Mesothelial cell of epicardium (in vitro differentiated cells): ENCODE data around the gene SYT9. TPM values are rescaled to one million over a fixed set of nuclear protein-coding genes. Genes with fewer than 3 reads are reported as not detected.

Experiments used
- DNase-seq, 2 experiments: peaks; one replicate each; pipeline ENCODE4 v3.0.0; 2021; ENCODE audit warnings: low spot score in 2 of 2; ENCODE audit not compliant: unreplicated experiment in 2 of 2
- H3K27ac Mint-ChIP-seq: 2 replicates; pipeline ENCODE4 v1.8.0; 2021; ENCODE audit warnings: mixed read lengths
- H3K27me3 Mint-ChIP-seq: 2 replicates; pipeline ENCODE4 v1.8.0; 2021; ENCODE audit warnings: low read depth, mixed read lengths
- H3K36me3 Mint-ChIP-seq: 2 replicates; pipeline ENCODE4 v1.8.0; 2021; ENCODE audit warnings: mixed read lengths
- H3K4me1 Mint-ChIP-seq: 2 replicates; pipeline ENCODE4 v1.8.0; 2021; ENCODE audit warnings: mixed read lengths
- H3K4me3 Mint-ChIP-seq: 2 replicates; pipeline ENCODE4 v1.8.0; 2021; ENCODE audit warnings: mild to moderate bottlenecking, moderate library complexity, mixed read lengths
- H3K9me3 Mint-ChIP-seq: 2 replicates; pipeline ENCODE4 v1.8.0; 2021; ENCODE audit warnings: mixed read lengths
- total RNA-seq: library from RNA; stranded (reverse); gene quantifications from 3 replicates; pipeline ENCODE4 v1.2.1, GENCODE V29; 2021
- TF ChIP-seq, protein P1 (sequence below): fragments of 200-600 bp; sonication (generic); IDR thresholded peaks from one replicate; pipeline ENCODE4 v1.5.0; 2021; ENCODE audit warnings: antibody characterized with exemption; ENCODE audit not compliant: unreplicated experiment

SYT9 gene
- total RNA-seq, 1 donor from 2014 or later: 3.7 TPM

DNA sequence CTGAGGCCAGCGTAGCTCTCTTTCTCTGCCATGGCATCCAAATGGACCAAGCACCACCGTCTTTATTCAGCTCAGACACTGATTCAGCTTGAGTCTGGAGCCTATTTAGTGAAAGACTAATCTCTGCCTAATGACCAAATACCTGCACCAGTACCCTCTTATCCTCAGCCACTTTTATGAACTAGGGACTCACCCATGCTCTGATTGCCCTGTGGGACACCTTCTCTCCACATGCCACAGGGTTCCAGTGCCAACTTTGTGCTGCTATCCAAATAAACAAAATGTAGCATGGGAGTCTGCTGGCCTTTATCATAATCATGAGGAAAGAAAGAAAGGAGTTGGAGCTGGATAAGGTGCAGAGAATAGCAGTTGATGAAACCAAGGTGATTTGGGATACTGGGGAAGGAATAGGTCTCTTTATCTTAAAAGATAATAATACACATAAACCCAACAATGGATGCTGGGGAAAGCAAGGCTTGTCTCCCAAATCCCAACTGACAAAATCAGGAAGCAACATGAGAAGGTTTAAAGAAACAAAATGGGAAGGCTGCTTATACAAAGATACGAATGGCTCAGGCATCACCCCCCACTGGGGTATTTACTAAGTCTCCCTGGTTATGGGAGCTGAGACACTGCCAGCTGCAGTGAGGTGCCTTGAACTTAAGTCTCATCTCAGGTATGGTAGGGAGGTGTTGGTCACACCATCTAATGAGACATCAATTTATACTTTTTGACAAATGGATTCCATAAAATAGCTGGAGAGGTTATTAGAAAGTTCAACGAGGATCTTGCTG, 63.3 kb downstream of the SYT9 start:
- no peak overlapping the region for H3K27ac Mint-ChIP-seq
- no peak overlapping the region for H3K4me3 Mint-ChIP-seq
- H3K27me3 Mint-ChIP-seq: no peaks in the 10 kb centered on the region
- TF ChIP-seq, protein P1, sequence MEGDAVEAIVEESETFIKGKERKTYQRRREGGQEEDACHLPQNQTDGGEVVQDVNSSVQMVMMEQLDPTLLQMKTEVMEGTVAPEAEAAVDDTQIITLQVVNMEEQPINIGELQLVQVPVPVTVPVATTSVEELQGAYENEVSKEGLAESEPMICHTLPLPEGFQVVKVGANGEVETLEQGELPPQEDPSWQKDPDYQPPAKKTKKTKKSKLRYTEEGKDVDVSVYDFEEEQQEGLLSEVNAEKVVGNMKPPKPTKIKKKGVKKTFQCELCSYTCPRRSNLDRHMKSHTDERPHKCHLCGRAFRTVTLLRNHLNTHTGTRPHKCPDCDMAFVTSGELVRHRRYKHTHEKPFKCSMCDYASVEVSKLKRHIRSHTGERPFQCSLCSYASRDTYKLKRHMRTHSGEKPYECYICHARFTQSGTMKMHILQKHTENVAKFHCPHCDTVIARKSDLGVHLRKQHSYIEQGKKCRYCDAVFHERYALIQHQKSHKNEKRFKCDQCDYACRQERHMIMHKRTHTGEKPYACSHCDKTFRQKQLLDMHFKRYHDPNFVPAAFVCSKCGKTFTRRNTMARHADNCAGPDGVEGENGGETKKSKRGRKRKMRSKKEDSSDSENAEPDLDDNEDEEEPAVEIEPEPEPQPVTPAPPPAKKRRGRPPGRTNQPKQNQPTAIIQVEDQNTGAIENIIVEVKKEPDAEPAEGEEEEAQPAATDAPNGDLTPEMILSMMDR: no peak
- H3K9me3 Mint-ChIP-seq: peaks cover 4% of the 10 kb centered on the region
- no peaks in the 10 kb centered on the region for H3K36me3 Mint-ChIP-seq
- H3K4me1 Mint-ChIP-seq: peaks cover 5% of the 10 kb centered on the region
- no peak for DNase-seq

DNA sequence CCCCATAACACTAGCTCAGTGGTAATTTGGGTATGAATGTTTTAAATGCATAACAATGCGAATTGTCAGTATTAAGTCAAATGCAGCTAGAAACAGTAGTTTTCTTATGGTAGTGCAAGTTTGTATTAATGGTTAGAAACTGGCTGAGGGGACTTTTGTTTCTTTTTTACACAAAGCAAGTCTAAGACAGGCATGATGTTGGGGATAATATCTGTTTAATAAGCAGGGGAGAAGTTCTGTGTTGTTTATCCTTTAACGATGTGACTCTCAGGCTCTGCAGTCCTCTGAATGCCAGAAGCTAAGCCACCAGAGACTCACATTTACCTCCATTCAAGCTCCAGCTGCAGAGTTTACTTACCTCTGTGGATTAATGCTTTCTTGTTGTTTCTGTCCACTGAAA, 67.8 kb downstream of the SYT9 start:
- Mint-ChIP-seq H3K9me3 (peaks cover 4% of the 10 kb centered on the region), H3K27ac (no peak overlapping the region), H3K4me1 (peaks cover 8% of the 10 kb centered on the region), H3K36me3 (no peaks in the 10 kb centered on the region), H3K4me3 (no peak overlapping the region), H3K27me3 (no peaks in the 10 kb centered on the region)
- no peak for DNase-seq
- TF ChIP-seq, protein P1: no peak

DNA sequence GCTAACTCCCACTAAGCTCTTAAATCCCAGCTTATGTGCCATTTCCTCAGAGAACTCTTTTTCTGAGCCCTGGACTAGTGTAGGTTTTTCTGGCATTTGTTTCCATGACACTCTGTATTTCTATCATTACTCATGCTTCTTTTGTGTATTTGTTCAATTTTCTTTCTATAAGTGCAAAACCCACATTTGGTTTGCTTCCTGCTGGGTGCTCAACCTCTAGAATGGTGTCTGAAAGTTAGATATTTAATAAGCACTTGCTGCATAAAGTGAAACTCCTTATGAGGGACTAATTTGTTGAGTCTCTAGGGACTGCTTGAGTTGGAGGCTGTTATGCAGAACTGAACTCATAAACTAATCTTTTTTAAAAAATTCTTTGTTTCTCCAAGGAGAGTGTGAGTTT, 68.6 kb downstream of the SYT9 start:
- no peak for DNase-seq

DNA sequence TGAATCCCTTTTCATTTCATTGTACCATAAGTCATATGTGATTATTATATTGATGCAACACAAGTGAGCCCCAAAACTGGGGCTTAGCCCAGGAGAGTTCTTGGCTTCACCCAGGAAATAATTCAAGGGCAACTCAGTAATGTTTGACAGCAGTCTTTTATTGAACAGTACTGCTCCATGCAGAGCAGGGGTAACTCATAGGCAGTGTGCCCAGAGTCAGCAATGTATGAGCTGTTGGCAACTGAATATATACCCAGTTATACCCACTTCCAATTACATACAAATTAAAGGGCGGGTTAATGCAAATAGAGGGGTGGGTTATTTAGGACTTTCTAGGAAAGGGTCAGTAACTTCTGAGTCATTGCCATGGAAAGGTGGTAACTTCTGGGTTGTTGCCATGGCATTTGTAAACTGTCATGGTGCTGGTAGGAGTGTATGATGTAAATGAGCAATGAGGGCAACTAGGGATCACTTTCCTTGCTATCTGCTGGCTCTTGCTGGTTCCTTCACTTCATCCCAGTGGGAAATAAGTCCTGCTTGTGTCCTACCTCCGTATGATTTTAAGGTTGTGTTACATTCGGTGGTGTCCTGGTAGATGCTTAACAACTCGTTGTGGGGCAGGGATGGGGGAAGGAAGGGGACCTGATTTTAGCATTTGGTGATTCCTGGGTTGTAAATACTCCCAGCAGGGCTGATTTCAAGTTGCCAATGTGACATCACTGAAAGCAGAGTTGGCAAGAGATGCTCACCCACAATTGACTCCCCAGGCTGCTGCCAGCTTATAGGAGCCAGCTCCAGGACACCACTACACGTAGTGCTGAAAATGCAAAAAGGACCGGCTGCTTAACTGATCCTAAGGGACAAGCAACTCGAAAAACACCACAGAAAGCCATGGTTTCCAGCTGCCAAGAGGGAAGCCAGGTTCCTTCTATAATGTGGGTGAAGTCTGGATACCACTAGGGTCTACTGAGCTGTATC, 70.1 kb downstream of the SYT9 start:
- H3K9me3 Mint-ChIP-seq: peaks cover 1% of the 10 kb centered on the region
- TF ChIP-seq, protein P1: no peak
- peaks cover 8% of the 10 kb centered on the region for H3K4me1 Mint-ChIP-seq
- H3K27ac Mint-ChIP-seq: no peak overlapping the region
- no peaks in the 10 kb centered on the region for H3K36me3 Mint-ChIP-seq
- no peaks in the 10 kb centered on the region for H3K27me3 Mint-ChIP-seq
- no peak for DNase-seq
- H3K4me3 Mint-ChIP-seq: no peak overlapping the region

More for the DNA sequence above, 68.6 kb downstream of the SYT9 start:
- Mint-ChIP-seq H3K27me3 (no peaks in the 10 kb centered on the region), H3K36me3 (no peaks in the 10 kb centered on the region), H3K9me3 (peaks cover 4% of the 10 kb centered on the region), H3K4me3 (no peak overlapping the region), H3K4me1 (peaks cover 8% of the 10 kb centered on the region), H3K27ac (no peak overlapping the region)
- TF ChIP-seq, protein P1: no peak

DNA sequence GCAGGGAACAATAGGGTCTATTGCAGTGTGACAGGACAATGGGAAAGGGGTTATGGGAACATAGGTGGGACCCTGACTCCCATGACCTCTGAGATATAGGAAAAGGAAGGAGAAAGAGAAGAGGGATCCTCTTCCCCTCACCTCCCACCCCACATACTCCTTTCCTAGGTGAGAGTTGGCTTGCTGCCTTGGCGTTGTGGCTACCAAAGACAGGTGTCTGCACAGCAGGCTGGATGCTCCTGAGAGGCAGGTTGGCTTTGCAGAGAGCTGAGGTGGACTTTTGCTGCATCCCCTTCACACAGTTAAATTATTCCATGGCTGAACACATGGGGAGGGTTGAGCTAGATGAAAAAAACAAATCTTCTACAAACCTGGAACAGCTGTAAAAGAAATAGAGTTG, 80.7 kb downstream of the SYT9 start:
- Mint-ChIP-seq H3K4me1 (peaks cover 13% of the 10 kb centered on the region), H3K9me3 (peaks cover 18% of the 10 kb centered on the region), H3K27ac (no peak overlapping the region), H3K4me3 (no peak overlapping the region), H3K27me3 (no peaks in the 10 kb centered on the region), H3K36me3 (no peaks in the 10 kb centered on the region)
- TF ChIP-seq, protein P1: no peak
- DNase-seq: no peak
